Testis (tissue), 2 donors: ENCODE results near the gene DOK6.

Experiments
- POLR2A ChIP-seq: fragments of 450-650 bp; IDR thresholded peaks from one replicate; pipeline ENCODE4 v1.6.1; 2017; ENCODE audit warnings: antibody characterized with exemption, mild to moderate bottlenecking, moderate library complexity
- TF ChIP-seq, protein P1 (sequence below), 3 experiments: fragments of 450-650 bp in 2 of 3; fragments of 200-600 bp in 1 of 3; sonication (generic) in 1 of 3; IDR thresholded peaks; one replicate each; pipeline ENCODE4 v1.5.1; 2016 to 2019; ENCODE audit warnings: antibody characterized with exemption in 3 of 3, mild to moderate bottlenecking in 2 of 3, moderate library complexity in 1 of 3

DNA sequence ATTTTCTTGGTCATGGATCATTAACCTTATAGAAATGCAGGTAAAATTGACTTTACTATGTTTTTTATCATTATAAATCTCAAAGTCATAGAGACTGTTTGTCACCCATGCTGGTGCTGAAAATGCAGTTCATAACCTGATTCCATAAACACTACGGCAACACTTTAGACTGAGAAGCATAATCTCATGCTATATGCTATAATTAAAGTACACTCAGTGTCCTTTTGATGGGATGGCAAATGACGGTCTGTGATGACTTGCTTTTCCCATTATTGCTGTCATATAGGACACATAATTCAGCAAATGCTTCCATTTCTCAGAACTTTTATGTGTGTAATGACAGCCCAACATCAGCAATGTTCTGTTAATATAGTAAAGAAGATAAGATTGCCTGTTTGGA, 384.1 kb downstream of the DOK6 start:
- TF ChIP-seq, protein P1, sequence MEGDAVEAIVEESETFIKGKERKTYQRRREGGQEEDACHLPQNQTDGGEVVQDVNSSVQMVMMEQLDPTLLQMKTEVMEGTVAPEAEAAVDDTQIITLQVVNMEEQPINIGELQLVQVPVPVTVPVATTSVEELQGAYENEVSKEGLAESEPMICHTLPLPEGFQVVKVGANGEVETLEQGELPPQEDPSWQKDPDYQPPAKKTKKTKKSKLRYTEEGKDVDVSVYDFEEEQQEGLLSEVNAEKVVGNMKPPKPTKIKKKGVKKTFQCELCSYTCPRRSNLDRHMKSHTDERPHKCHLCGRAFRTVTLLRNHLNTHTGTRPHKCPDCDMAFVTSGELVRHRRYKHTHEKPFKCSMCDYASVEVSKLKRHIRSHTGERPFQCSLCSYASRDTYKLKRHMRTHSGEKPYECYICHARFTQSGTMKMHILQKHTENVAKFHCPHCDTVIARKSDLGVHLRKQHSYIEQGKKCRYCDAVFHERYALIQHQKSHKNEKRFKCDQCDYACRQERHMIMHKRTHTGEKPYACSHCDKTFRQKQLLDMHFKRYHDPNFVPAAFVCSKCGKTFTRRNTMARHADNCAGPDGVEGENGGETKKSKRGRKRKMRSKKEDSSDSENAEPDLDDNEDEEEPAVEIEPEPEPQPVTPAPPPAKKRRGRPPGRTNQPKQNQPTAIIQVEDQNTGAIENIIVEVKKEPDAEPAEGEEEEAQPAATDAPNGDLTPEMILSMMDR (IDR thresholded peaks at IDR 0.05): no peak
- no peak for TF ChIP-seq POLR2A
